ENCODE measurements around the gene LMCD1. TPM values are rescaled to one million over a fixed set of nuclear protein-coding genes. Genes with fewer than 3 reads are reported as not detected.

Gene LMCD1
- total and polyA plus RNA-seq, 2 of the 8 experiments (the other 6 are each of a cell fraction or from before 2014, with no cell fraction given), result 12.3 to 26.5 TPM

GRCh38 chr3:8554696-8555095, 53.1 kb downstream of the LMCD1 start:
- H3K27ac ChIP-seq (ENCODE audit: low read depth, low read length), result no peak overlapping the region
- FAIRE-seq, result no peak
- H3K18ac ChIP-seq (ENCODE audit: extremely low read depth, low read length), result no peak overlapping the region
- H3K4me2 ChIP-seq (ENCODE audit: insufficient read depth in 1 of 2, low read depth in 2 of 2, low read length in 2 of 2), result peak overlapping the region in 1 of 2 experiments; percentile 12; a peak in 1 of 4 replicates
- no peak overlapping the region for H4K5ac ChIP-seq (ENCODE audit: insufficient read length, low read depth, low read length)
- H3K23me2 ChIP-seq (ENCODE audit: low read depth, low read length), result no peaks in the 10 kb centered on the region
- H2BK20ac ChIP-seq (ENCODE audit: low read length), result no peak overlapping the region
- H3K4me1 ChIP-seq (replicated peaks in 1 of 4; ENCODE audit: control insufficient read depth in 3 of 4, insufficient read depth in 4 of 4, low read length in 3 of 4), result peaks cover 0 to 3% (median 0%) of the 10 kb centered on the region in 4 experiments; a peak in 1 of 7 replicates
- H3K23ac ChIP-seq (ENCODE audit: insufficient read length), result no peak overlapping the region
- H2BK120ac ChIP-seq (replicated peaks; ENCODE audit: low read depth, low read length), result no peak overlapping the region
- DNase-seq (ENCODE audit: low read depth in 1 of 2, low spot score in 2 of 2), result no peak
- H3K36me3 ChIP-seq (ENCODE audit: control insufficient read depth in 2 of 4, insufficient read depth in 4 of 4, low read length in 3 of 4), result peaks cover 0 to 14% (median under 1%) of the 10 kb centered on the region in 4 experiments; a peak in 3 of 8 replicates
- H2AFZ ChIP-seq (ENCODE audit: low read length), result no peak overlapping the region
- no peak overlapping the region for H4K91ac ChIP-seq (replicated peaks; ENCODE audit: insufficient read length, low read length)
- peaks cover 4% of the 10 kb centered on the region for H3K79me1 ChIP-seq (ENCODE audit: low read depth, low read length)
- CTCF ChIA-PET (ENCODE audit: partially characterized antibody), result interaction anchor here (1.2 to 1.3 kb wide), 2 partner anchors 68 to 113 kb away, joined by 3 read pairs; no protein-coding TSS in a partner anchor
- H3K56ac ChIP-seq (replicated peaks; ENCODE audit: insufficient read length, low read depth, low read length), result no peak overlapping the region
- H3K14ac ChIP-seq (ENCODE audit: insufficient read length), result no peak overlapping the region
- H2AK5ac ChIP-seq (ENCODE audit: low read depth, low read length), result no peak overlapping the region
- H2BK12ac ChIP-seq (ENCODE audit: low read depth, low read length), result no peak overlapping the region
- no peaks in the 10 kb centered on the region for H3K79me2 ChIP-seq (ENCODE audit: control insufficient read depth in 1 of 2, insufficient read depth in 2 of 2, low read length in 2 of 2)
- 87% methylated on average over 8 of the region's 11 CpGs; no CpG with 5 or more reads in 1 of the 2 experiments for WGBS, 2 experiments (ENCODE audit: extremely low coverage in 1 of 2, insufficient coverage in 1 of 2, insufficient read length in 1 of 2, insufficient replicate concordance in 2 of 2, low coverage in 1 of 2, low lambda C conversion rate in 2 of 2, missing lambda C conversion rate in 1 of 2)
- no peaks in the 10 kb centered on the region for H3K27me3 ChIP-seq (replicated peaks in 1 of 4; ENCODE audit: control insufficient read depth in 3 of 4, extremely low read depth in 1 of 4, insufficient read depth in 3 of 4, low read length in 3 of 4)
- POLR2A ChIA-PET (ENCODE audit: partially characterized antibody), result no interaction called here
- H3K4me3 ChIP-seq (ENCODE audit: extremely low read depth in 1 of 4, insufficient read depth in 2 of 4, low read depth in 3 of 4, low read length in 4 of 4), result no peak overlapping the region
- H3K9me3 ChIP-seq (ENCODE audit: insufficient read depth in 2 of 2, low read depth in 1 of 2, low read length in 1 of 2), result no peaks in the 10 kb centered on the region
- H4K8ac ChIP-seq (ENCODE audit: extremely low read depth, insufficient read depth, low read length), result no peak overlapping the region
- H4K20me1 ChIP-seq (replicated peaks in 1 of 2; ENCODE audit: control insufficient read depth in 1 of 2, insufficient read depth in 2 of 2, low read length in 2 of 2), result no peaks in the 10 kb centered on the region
- H3K9ac ChIP-seq (replicated peaks in 1 of 4; ENCODE audit: extremely low read depth in 1 of 4, low read depth in 3 of 4, low read length in 3 of 4), result no peak overlapping the region
- no peak overlapping the region for H2BK15ac ChIP-seq (ENCODE audit: low read length)
- H2BK5ac ChIP-seq (ENCODE audit: low read depth, low read length), result no peak overlapping the region
- no peak overlapping the region for H3K4ac ChIP-seq (replicated peaks; ENCODE audit: insufficient read length, low read depth, low read length)
- TF ChIP-seq GTF2F1 (IDR thresholded peaks at IDR 0.05; ENCODE audit: borderline replicate concordance, low read depth, low read length), result no peak
- TF ChIP-seq EGR1 (IDR thresholded peaks at IDR 0.05; ENCODE audit: borderline replicate concordance, low read depth, low read length), result no peak
- TF ChIP-seq CTCF (IDR thresholded peaks at IDR 0.05; ENCODE audit: control extremely low read depth in 1 of 3, insufficient read depth in 1 of 3, low read depth in 1 of 3, low read length in 3 of 3), result no peak
- TF ChIP-seq SRF (IDR thresholded peaks at IDR 0.05; ENCODE audit: low read depth, low read length), result no peak
- no peak for TF ChIP-seq ZNF274 (IDR thresholded peaks at IDR 0.05; ENCODE audit: borderline replicate concordance, extremely low read depth, low read length)
- TF ChIP-seq YY1 (IDR thresholded peaks at IDR 0.05; ENCODE audit: low read depth, low read length), result no peak
- TF ChIP-seq BRCA1 (IDR thresholded peaks at IDR 0.05; ENCODE audit: low read depth, low read length), result no peak
- no peak for TF ChIP-seq JUND (IDR thresholded peaks at IDR 0.05; ENCODE audit: low read length)
- no peak for TF ChIP-seq KDM5A (IDR thresholded peaks at IDR 0.05; ENCODE audit: low read length)
- no peak for TF ChIP-seq ATF3 (IDR thresholded peaks at IDR 0.05; ENCODE audit: insufficient read depth, low read depth, low read length)
- no peak for TF ChIP-seq MAFK (IDR thresholded peaks at IDR 0.05; ENCODE audit: low read depth, low read length)
- TF ChIP-seq CBX5 (IDR thresholded peaks at IDR 0.05; ENCODE audit: low read depth, low read length), result no peak

Data from H1 (cell line).